ENCODE results near the gene ZNF608.

Gene ZNF608

GRCh38 chr5:124745928-124746915, at the start of gene ZNF608:
Gene ZNF608 (minus strand): TSS chr5:124746639. CDS start chr5:124744989, 1,650 bp downstream.
- DNase-seq, result peak; percentile 72

GRCh38 chr5:124795829-124796228, 49.4 kb upstream of the ZNF608 start:
- DNase-seq, result no peak

- no peak for DNase-seq
Measured at GRCh38 chr5:124790895-124791732, 44.7 kb upstream of the ZNF608 start.

- no peak for DNase-seq
Measured at GRCh38 chr5:124790301-124790894, 44.0 kb upstream of the ZNF608 start.

- no peak for DNase-seq
Measured at GRCh38 chr5:124789104-124789605, 42.7 kb upstream of the ZNF608 start.

- DNase-seq, result no peak
Measured at GRCh38 chr5:124783794-124784193, 37.4 kb upstream of the ZNF608 start.

- DNase-seq, result no peak
Measured at GRCh38 chr5:124783285-124783684, 36.8 kb upstream of the ZNF608 start.

- no peak for DNase-seq
Measured at GRCh38 chr5:124782262-124782661, 35.8 kb upstream of the ZNF608 start.

GRCh38 chr5:124780011-124780410, 33.6 kb upstream of the ZNF608 start:
- DNase-seq, result no peak

- no peak for DNase-seq
Measured at GRCh38 chr5:124773315-124774311, 27.2 kb upstream of the ZNF608 start.

- DNase-seq, result no peak
Measured at GRCh38 chr5:124772457-124773200, 26.2 kb upstream of the ZNF608 start.

- no peak for DNase-seq
Measured at GRCh38 chr5:124771761-124772160, 25.3 kb upstream of the ZNF608 start.

- DNase-seq, result peak; percentile 87
Measured at GRCh38 chr5:124764992-124765611, 18.7 kb upstream of the ZNF608 start.

GRCh38 chr5:124764585-124764984, 18.1 kb upstream of the ZNF608 start:
- no peak for DNase-seq

- no peak for DNase-seq
Measured at GRCh38 chr5:124761010-124761409, 14.6 kb upstream of the ZNF608 start.

GRCh38 chr5:124760608-124761007, 14.2 kb upstream of the ZNF608 start:
- no peak for DNase-seq

- no peak for DNase-seq
Measured at GRCh38 chr5:124755565-124755964, 9.1 kb upstream of the ZNF608 start.

- no peak for DNase-seq
Measured at GRCh38 chr5:124755041-124755440, 8.6 kb upstream of the ZNF608 start.

GRCh38 chr5:124754206-124754927, 7.9 kb upstream of the ZNF608 start:
- peak; percentile 78 for DNase-seq
